SU-DHL-6 (cell line): Measurements from ENCODE around the gene C1QTNF8.

ENCODE experiments used
- H2AFZ ChIP-seq: fragments of 200-600 bp; sonication (generic); 2 replicates; pipeline ENCODE4 v1.6.1; 2014; ENCODE audit warnings: low read depth, mild to moderate bottlenecking, moderate library complexity, mixed read lengths, antibody characterized with exemption, low read length; ENCODE audit not compliant: severe bottlenecking
- H3F3A ChIP-seq: fragments of 200-600 bp; shearing (Covaris generic); 2 replicates; pipeline ENCODE4 v1.6.0; 2016; ENCODE audit warnings: antibody characterized with exemption, mild to moderate bottlenecking; ENCODE audit not compliant: insufficient read depth
- H3K27ac ChIP-seq: fragments of 200-600 bp; sonication (generic); 2 replicates; pipeline ENCODE4 v1.5.1; 2016; ENCODE audit warnings: low read depth, mild to moderate bottlenecking, low read length, moderate library complexity, mixed read lengths
- H3K27me3 ChIP-seq: fragments of 200-600 bp; sonication (generic), shearing (Covaris generic); 2 replicates; pipeline ENCODE4 v1.6.0; 2014; ENCODE audit warnings: mild to moderate bottlenecking, low read length
- H3K36me3 ChIP-seq: fragments of 200-600 bp; sonication (generic); 2 replicates; pipeline ENCODE4 v1.6.1; 2014; ENCODE audit warnings: mild to moderate bottlenecking, low read length, mixed read lengths
- H3K4me2 ChIP-seq: fragments of 300-600, 200-600 bp; shearing (Covaris generic), sonication (generic); 2 replicates; pipeline ENCODE4 v1.6.0; 2014; ENCODE audit warnings: low read length, low read depth, mild to moderate bottlenecking; ENCODE audit not compliant: poor library complexity, severe bottlenecking
- H3K4me3 ChIP-seq: fragments of 200-600 bp; sonication (generic); 2 replicates; pipeline ENCODE4 v1.5.1; 2014; ENCODE audit warnings: antibody characterized with exemption, low read length, mild to moderate bottlenecking, mixed read lengths; ENCODE audit not compliant: insufficient read depth, poor library complexity, severe bottlenecking
- H3K79me2 ChIP-seq: fragments of 200-600 bp; sonication (generic); 2 replicates; pipeline ENCODE4 v1.6.1; 2014; ENCODE audit warnings: mild to moderate bottlenecking, low read length, moderate library complexity; ENCODE audit not compliant: insufficient read depth
- H3K9ac ChIP-seq: fragments of 200-600 bp; sonication (generic); 2 replicates; pipeline ENCODE4 v1.7.0; 2014; ENCODE audit warnings: mild to moderate bottlenecking, low read length
- H3K9me2 ChIP-seq: fragments of 200-600 bp; sonication (generic); replicated peaks from 2 replicates; pipeline ENCODE4 v1.6.1; 2014; ENCODE audit warnings: low read length; ENCODE audit not compliant: insufficient read depth
- H3K9me3 ChIP-seq: fragments of 200-600 bp; sonication (generic); 2 replicates; pipeline ENCODE4 v1.6.1; 2014; ENCODE audit warnings: low read length, mixed read lengths; ENCODE audit not compliant: insufficient read depth
- H4K20me1 ChIP-seq: fragments of 200-600 bp; sonication (generic); 2 replicates; pipeline ENCODE4 v1.6.1; 2014; ENCODE audit warnings: low read depth, mild to moderate bottlenecking, antibody characterized with exemption, low read length, moderate library complexity, mixed read lengths
- EZH2phosphoT487 ChIP-seq: fragments of 200-600 bp; sonication (generic), shearing (Covaris generic); conservative IDR thresholded peaks from 2 replicates; pipeline ENCODE4 v1.6.1; 2018; ENCODE audit warnings: mild to moderate bottlenecking, antibody characterized with exemption, low read length, moderate library complexity, mixed read lengths
- TF ChIP-seq, protein P1 (sequence below): fragments of 200-600 bp; sonication (generic); IDR thresholded peaks from one replicate; pipeline ENCODE4 v1.5.1; 2017; ENCODE audit warnings: antibody characterized with exemption, mild to moderate bottlenecking, low read length, moderate library complexity; ENCODE audit not compliant: insufficient read depth, poor library complexity, severe bottlenecking

Gene C1QTNF8

GRCh38 chr16:1053121-1053521, 42.9 kb downstream of the C1QTNF8 start:
- Histone ChIP-seq H4K20me1 (no peaks in the 10 kb centered on the region), H3K79me2 (no peaks in the 10 kb centered on the region), H3F3A (no peaks in the 10 kb centered on the region), H2AFZ (no peak overlapping the region), H3K9me3 (no peaks in the 10 kb centered on the region), H3K4me2 (no peak overlapping the region), H3K9me2 (no peaks in the 10 kb centered on the region), H3K27ac (no peak overlapping the region), H3K36me3 (no peaks in the 10 kb centered on the region), H3K9ac (no peak overlapping the region), H3K4me3 (no peak overlapping the region), H3K27me3 (no peaks in the 10 kb centered on the region)
- no peak for TF ChIP-seq EZH2phosphoT487
- TF ChIP-seq, protein P1, sequence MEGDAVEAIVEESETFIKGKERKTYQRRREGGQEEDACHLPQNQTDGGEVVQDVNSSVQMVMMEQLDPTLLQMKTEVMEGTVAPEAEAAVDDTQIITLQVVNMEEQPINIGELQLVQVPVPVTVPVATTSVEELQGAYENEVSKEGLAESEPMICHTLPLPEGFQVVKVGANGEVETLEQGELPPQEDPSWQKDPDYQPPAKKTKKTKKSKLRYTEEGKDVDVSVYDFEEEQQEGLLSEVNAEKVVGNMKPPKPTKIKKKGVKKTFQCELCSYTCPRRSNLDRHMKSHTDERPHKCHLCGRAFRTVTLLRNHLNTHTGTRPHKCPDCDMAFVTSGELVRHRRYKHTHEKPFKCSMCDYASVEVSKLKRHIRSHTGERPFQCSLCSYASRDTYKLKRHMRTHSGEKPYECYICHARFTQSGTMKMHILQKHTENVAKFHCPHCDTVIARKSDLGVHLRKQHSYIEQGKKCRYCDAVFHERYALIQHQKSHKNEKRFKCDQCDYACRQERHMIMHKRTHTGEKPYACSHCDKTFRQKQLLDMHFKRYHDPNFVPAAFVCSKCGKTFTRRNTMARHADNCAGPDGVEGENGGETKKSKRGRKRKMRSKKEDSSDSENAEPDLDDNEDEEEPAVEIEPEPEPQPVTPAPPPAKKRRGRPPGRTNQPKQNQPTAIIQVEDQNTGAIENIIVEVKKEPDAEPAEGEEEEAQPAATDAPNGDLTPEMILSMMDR = no peak

DNA sequence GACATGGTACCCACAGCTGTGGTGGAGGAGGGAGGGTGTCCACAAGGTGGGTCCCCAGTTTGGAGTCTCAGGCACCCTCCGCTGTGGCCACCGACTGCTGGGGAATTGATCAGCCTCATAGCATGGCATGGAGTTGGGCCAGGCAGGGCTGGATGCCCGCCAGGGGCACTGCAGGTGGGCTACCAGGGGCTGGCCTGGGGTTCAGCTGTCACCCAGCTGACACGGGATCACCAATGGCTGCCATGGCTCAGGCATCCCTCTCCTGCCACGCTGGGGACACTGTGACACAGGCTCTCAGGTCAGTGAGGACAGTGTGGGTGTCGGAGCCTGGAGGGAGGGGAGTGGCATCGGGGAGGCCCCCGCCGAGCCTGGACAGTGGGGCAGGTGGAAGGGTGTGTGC, 43.3 kb downstream of the C1QTNF8 start:
- no peaks in the 10 kb centered on the region for H3K36me3 ChIP-seq
- H3K9me3 ChIP-seq = no peaks in the 10 kb centered on the region
- H3F3A ChIP-seq = no peaks in the 10 kb centered on the region
- no peaks in the 10 kb centered on the region for H3K27me3 ChIP-seq
- no peaks in the 10 kb centered on the region for H3K9me2 ChIP-seq
- H3K79me2 ChIP-seq = no peaks in the 10 kb centered on the region
- no peak overlapping the region for H2AFZ ChIP-seq
- H3K4me3 ChIP-seq = no peak overlapping the region
- no peak overlapping the region for H3K9ac ChIP-seq
- no peak overlapping the region for H3K27ac ChIP-seq
- TF ChIP-seq EZH2phosphoT487 = no peak
- no peaks in the 10 kb centered on the region for H4K20me1 ChIP-seq
- H3K4me2 ChIP-seq = no peak overlapping the region

DNA sequence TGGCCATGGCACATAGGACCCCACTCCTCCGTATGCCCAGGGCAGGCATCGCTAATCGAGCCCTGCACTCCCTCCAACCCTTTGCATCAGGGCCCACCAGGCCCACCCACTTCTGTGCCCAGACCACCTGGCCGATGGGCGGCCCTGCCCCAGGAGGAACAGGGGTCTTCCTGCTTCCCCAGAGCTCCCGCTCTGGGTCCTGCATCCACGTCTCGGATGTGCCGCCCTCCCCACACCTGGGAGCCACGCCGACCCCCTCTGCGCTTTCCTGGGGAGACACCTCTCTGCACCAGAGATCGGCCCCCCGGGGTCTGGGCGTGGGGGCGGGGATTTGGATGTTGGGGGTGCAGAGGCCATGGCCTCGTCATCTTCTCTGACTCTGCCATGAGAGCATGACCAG, 44.6 kb downstream of the C1QTNF8 start:
- H3K9me2 ChIP-seq = no peaks in the 10 kb centered on the region
- H3K36me3 ChIP-seq = no peaks in the 10 kb centered on the region
- H3K4me3 ChIP-seq = no peak overlapping the region
- H3K9me3 ChIP-seq = no peaks in the 10 kb centered on the region
- no peak overlapping the region for H3K27ac ChIP-seq
- no peak overlapping the region for H2AFZ ChIP-seq
- no peak overlapping the region for H3K4me2 ChIP-seq
- no peaks in the 10 kb centered on the region for H3K79me2 ChIP-seq
- H3F3A ChIP-seq = no peaks in the 10 kb centered on the region
- no peak overlapping the region for H3K9ac ChIP-seq
- no peaks in the 10 kb centered on the region for H3K27me3 ChIP-seq
- H4K20me1 ChIP-seq = no peaks in the 10 kb centered on the region
- TF ChIP-seq EZH2phosphoT487 = no peak
- TF ChIP-seq, protein P1 = no peak

- Histone ChIP-seq H4K20me1 (no peaks in the 10 kb centered on the region), H3K4me3 (no peak overlapping the region), H3K9me3 (no peaks in the 10 kb centered on the region), H3F3A (no peaks in the 10 kb centered on the region), H3K27me3 (no peaks in the 10 kb centered on the region), H3K9ac (no peak overlapping the region), H3K36me3 (no peaks in the 10 kb centered on the region), H3K79me2 (no peaks in the 10 kb centered on the region), H3K27ac (no peak overlapping the region), H3K4me2 (no peak overlapping the region), H3K9me2 (no peaks in the 10 kb centered on the region), H2AFZ (no peak overlapping the region)
- no peak for TF ChIP-seq EZH2phosphoT487
- TF ChIP-seq, protein P1 = no peak
These were observed 45.1 kb downstream of the C1QTNF8 start for GRCh38 chr16:1050921-1051320.
